Lower lobe of right lung (tissue), 2 donors: Measurements from ENCODE around the gene CTSD. TPM values are rescaled to one million over a fixed set of nuclear protein-coding genes. Genes with fewer than 3 reads are reported as not detected.
A peak's percentile ranks its signal among the peaks of the same experiment; 100 is the strongest.

ENCODE experiments used
- ATAC-seq, 2 donors: fragments of 200-7000 bp; cut with Tn5 transposase; one replicate each; pipeline ENCODE4 v1.9.1; 2020 to 2022; ENCODE audit warnings: mild to moderate bottlenecking in 2 of 2, moderate library complexity in 2 of 2
- DNase-seq: peaks from one replicate; pipeline ENCODE4 v3.0.0-alpha.2; 2020
- H3K27ac ChIP-seq: fragments of 200-600 bp; one replicate; pipeline ENCODE4 v1.8.0; 2022
- H3K27me3 ChIP-seq: fragments of 200-600 bp; one replicate; pipeline ENCODE4 v1.8.0; 2022; ENCODE audit warnings: low read depth
- H3K36me3 ChIP-seq: fragments of 200-600 bp; one replicate; pipeline ENCODE4 v1.8.0; 2022; ENCODE audit warnings: mild to moderate bottlenecking
- H3K4me1 ChIP-seq: fragments of 200-600 bp; one replicate; pipeline ENCODE4 v1.8.0; 2022
- H3K4me3 ChIP-seq: fragments of 200-600 bp; one replicate; pipeline ENCODE4 v1.8.0; 2022; ENCODE audit warnings: mild to moderate bottlenecking
- H3K9me3 ChIP-seq: fragments of 200-600 bp; one replicate; pipeline ENCODE4 v1.8.0; 2022
- CTCF ChIP-seq: fragments of 200-600 bp; IDR thresholded peaks from one replicate; pipeline ENCODE4 v1.8.0; 2022; ENCODE audit warnings: antibody characterized with exemption, mild to moderate bottlenecking
- intact Hi-C: fragments of 100-400 bp; cut with DNase I; formaldehyde crosslinking; loops from one replicate; pipeline ENCODE4 v1.11.0; 2022
- total RNA-seq: library from RNA; stranded (reverse); fragmentation: NEBNext Ultra II Directional; extraction: Animal tissue kit (Norgen Biotek cat#: 25700); gene quantifications from one replicate; pipeline ENCODE4 v1.2.1, GENCODE V29; 2021
- donor health status: DM: no; HTN: yes; CAD: no; lungs with severe emphysema.

Gene CTSD
- total RNA-seq, 1 donor from 2014 or later: 2,919 TPM

GRCh38 chr11:1782031-1782590 is 18.4 kb upstream of the CTSD start:
- ATAC-seq: peak; percentile 60 to 63
- DNase-seq: peak; percentile 77
- Histone ChIP-seq H3K9me3 (no peaks in the 10 kb centered on the region), H3K4me1 (peaks cover 28% of the 10 kb centered on the region), H3K27me3 (no peaks in the 10 kb centered on the region), H3K36me3 (no peaks in the 10 kb centered on the region), H3K4me3 (peak overlapping the region; percentile 14), H3K27ac (peak overlapping the region; percentile 82)
- intact Hi-C loops: no loop called here
- TF ChIP-seq CTCF: no peak

- peak overlapping the region; percentile 82 for H3K27ac ChIP-seq
- no peaks in the 10 kb centered on the region for H3K36me3 ChIP-seq
- ATAC-seq: peak in 1 of 2 donors; percentile 3
- no peaks in the 10 kb centered on the region for H3K9me3 ChIP-seq
- H3K4me3 ChIP-seq: no peak overlapping the region
- intact Hi-C loops: no loop called here
- H3K4me1 ChIP-seq: peaks cover 28% of the 10 kb centered on the region
- TF ChIP-seq CTCF: no peak
- no peak for DNase-seq
- no peaks in the 10 kb centered on the region for H3K27me3 ChIP-seq
Measured at GRCh38 chr11:1781593-1781975, 17.9 kb upstream of the CTSD start.

GRCh38 chr11:1780700-1781592 is 17.2 kb upstream of the CTSD start:
- Histone ChIP-seq H3K4me1 (peaks cover 28% of the 10 kb centered on the region), H3K27ac (peak overlapping the region; percentile 82), H3K36me3 (no peaks in the 10 kb centered on the region), H3K4me3 (no peak overlapping the region), H3K9me3 (no peaks in the 10 kb centered on the region), H3K27me3 (no peaks in the 10 kb centered on the region)
- no peak for TF ChIP-seq CTCF
- ATAC-seq (peak; percentile 66 to 75), DNase-seq (peak; percentile 89)
- intact Hi-C loops: no loop called here

GRCh38 chr11:1779806-1780699 is 16.3 kb upstream of the CTSD start:
- H3K27me3 ChIP-seq: no peaks in the 10 kb centered on the region
- no peak for ATAC-seq
- TF ChIP-seq CTCF: no peak
- no peak for DNase-seq
- peak overlapping the region; percentile 82 for H3K27ac ChIP-seq
- no peaks in the 10 kb centered on the region for H3K36me3 ChIP-seq
- H3K4me3 ChIP-seq: no peak overlapping the region
- no peaks in the 10 kb centered on the region for H3K9me3 ChIP-seq
- peaks cover 28% of the 10 kb centered on the region for H3K4me1 ChIP-seq
- intact Hi-C loops: no loop called here

- ATAC-seq: no peak
- intact Hi-C loops: no loop called here
- peaks cover 28% of the 10 kb centered on the region for H3K4me1 ChIP-seq
- H3K4me3 ChIP-seq: no peak overlapping the region
- no peaks in the 10 kb centered on the region for H3K27me3 ChIP-seq
- no peak for DNase-seq
- no peak for TF ChIP-seq CTCF
- no peaks in the 10 kb centered on the region for H3K36me3 ChIP-seq
- H3K9me3 ChIP-seq: no peaks in the 10 kb centered on the region
- no peak overlapping the region for H3K27ac ChIP-seq
Measured at GRCh38 chr11:1779034-1779805, 15.5 kb upstream of the CTSD start.
